ENCODE results near the gene ZFHX2.
"Not testable (repeated sequence)": the region's sequence is repeated elsewhere in the genome, so short reads cannot be mapped to it uniquely, and the experiment has no call there.

The ZFHX2 gene

DNA sequence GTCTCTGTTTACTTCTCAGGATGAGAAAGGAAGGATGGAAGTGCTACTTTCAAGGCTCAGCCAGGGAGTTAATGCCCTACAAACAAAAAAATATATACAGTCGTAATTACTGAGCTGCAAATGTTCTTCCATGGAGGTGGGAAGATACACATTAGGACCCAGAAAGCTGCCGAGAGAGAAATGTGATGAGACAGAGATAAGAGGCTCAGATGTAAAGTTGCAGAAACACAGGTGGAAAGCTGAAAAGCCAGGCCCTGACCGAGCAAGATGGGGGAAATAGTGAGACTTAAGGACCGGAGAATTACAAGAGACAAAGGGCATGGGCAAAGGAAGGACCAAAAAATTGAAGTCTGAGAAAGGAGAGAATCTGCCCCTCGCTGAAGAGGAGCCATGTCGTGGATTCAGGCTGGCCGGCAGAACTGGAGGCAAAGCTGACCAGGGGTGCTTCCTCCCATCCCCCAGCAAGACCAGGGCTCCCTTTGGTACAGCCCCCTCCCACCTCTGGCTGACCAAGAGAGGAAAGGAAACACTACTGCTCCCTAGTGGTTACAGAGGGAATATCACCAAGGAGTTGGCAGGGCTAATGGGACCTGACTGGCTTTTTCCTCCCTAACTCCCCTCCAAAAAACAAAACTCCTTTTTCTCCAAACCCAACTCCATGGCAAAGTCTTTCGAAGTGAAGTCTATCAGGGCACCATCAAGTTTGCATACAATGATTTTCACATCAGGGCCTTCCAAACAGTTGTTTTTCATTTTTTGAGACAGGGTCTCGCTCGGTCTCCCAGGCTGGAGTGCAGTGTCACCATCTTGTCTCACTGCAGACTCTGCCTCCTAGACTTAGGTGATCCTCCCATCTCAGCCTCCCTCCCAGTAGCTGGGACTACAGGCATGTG lies 12.1 kb downstream of the ZFHX2 start:
- DNase-seq (ENCODE audit: low spot score), result peak; percentile 39

DNA sequence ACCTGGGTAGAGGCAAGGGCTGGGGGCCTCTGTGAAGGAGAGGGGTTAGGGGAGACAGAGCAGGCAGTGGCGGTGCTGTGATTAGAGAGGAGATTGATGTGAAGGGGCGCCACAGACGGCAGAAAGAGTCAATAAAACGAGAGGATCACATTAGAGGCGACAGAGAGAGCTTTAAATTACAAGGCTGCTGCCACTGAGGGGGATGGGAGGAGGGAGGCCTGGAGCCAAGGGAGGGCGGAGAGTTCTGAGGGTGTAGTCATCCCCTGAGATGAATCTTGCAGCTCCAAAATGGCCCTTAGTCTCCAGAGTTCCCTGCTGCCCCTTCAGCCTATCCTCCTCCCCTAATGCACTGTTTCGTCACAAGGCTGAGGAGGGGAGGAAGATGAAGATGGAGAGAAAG lies 12.8 kb downstream of the ZFHX2 start:
- DNase-seq (ENCODE audit: low spot score), result no peak

DNA sequence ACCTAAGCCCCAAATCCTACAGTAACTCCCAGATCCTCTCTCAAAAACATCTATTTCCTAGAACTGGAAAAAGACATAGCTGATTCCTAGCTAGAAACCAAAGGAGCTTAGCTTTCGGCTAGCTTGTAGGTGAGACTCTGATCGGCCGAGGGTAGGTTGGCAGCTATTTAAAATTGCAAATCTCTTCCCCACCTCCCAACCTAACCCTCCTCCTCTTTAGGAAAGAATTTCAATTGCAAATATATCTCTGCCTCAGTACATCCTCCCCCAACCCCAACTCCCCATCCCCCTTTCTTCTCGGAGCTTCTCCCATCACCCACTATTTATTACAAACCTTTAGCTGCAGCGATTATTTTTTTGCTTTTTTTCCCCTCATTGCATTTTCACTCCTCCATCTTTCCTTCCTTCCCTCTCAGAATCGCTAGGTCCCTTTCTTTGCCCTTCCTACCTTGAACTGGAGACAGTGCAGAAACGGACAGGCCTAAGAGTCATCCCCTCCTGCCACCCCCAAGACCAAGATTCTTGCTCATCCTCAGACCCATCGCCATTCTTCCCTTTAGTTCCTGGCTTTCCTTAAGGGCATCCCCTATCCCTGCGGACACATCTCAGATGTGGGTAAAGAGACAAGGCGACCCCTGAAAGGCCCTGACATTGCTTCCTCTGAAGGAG lies 13.4 kb downstream of the ZFHX2 start:
- DNase-seq (ENCODE audit: low spot score), result no peak

DNA sequence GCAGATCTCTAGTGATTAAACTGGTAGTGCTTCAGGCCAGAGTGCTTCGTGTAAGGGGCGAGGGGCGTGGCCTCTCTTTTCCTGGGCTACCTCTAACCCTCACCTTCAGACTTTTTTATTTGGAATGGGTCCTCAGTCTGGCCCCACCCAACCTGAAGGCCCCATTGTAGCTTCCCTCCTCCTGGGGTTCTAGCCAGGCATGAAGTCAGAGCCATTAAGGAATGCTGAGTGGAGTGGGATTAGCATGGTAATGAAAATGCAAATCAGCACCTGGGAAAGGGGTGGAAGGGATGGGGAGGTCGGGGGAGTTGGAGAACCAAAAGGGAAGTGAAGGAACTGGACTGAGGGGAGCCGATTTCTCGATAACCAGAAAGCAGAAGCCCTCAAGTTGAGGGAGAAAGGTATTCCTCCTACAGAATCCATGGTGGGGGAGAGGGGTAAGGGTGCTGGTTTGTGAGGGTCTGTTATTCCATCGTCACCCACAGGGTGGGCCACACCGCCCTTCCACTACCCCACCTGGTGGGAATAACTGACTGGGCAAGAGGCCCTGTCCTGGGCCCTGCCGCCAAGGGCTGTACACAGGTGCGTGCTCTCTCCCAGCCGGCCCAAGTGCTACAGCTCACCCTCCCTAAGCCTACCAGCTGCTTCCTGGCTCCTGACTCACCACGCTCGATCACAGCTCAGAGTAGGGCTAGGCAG lies 14.1 kb downstream of the ZFHX2 start:
- DNase-seq (ENCODE audit: low spot score), result peak; percentile 54

DNA sequence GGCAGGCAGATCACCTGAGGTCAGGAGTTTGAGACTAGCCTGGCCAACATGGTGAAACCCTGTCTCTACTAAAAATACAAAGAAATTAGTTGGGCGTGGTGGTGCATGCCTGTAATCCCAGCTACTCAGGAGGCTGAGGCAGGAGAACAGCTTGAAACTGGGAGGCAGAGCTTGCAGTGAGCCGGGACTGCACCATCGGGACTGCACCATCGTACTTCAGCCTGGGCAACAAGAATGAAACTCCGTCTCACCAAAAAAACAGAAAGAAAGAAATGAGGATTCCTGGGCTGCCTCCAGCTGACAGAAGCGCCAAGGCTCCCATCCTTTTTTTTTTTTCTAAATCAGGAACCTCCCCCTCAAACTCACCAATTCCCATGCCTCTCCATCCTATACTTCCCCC lies 14.7 kb downstream of the ZFHX2 start:
- not testable (repeated sequence) for DNase-seq (ENCODE audit: low spot score)

DNA sequence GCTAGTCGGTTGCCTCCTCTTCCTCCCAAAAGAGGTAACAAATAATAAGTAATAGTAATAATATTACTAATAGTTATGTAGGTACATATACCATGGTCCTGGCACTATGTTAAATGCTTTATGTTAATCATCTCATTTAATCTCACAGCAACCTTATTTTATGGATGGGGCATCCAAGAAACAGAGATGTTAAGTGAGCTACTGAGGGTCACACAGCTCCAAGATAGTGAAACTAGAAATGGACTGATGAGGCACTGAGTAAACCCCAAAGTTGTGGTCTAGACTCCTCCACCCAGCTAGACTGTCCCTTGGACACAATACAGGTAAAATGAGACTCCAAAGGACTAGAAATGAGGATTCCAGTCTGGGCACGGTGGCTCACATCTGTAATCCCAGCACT lies 15.1 kb downstream of the ZFHX2 start:
- no peak for DNase-seq (ENCODE audit: low spot score)

DNA sequence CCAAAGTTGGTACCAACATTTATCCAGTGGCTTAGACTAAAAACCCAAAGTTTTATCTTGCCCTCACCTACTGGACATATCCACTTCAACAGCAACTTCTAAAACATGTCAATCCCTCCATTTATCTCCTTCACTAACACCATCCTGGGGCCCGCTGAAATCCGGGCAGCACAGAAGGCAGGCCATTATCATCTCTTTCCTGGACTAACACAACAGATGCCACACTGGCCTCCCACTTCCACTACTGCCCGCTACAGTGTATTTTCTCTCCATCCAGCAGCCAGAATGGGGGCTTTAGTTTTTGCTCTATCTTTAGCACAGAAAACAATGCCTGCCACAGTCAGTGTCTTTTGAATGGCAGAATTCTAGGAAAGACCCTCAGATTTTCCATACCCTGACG lies 15.6 kb downstream of the ZFHX2 start:
- DNase-seq (ENCODE audit: low spot score), result no peak

DNA sequence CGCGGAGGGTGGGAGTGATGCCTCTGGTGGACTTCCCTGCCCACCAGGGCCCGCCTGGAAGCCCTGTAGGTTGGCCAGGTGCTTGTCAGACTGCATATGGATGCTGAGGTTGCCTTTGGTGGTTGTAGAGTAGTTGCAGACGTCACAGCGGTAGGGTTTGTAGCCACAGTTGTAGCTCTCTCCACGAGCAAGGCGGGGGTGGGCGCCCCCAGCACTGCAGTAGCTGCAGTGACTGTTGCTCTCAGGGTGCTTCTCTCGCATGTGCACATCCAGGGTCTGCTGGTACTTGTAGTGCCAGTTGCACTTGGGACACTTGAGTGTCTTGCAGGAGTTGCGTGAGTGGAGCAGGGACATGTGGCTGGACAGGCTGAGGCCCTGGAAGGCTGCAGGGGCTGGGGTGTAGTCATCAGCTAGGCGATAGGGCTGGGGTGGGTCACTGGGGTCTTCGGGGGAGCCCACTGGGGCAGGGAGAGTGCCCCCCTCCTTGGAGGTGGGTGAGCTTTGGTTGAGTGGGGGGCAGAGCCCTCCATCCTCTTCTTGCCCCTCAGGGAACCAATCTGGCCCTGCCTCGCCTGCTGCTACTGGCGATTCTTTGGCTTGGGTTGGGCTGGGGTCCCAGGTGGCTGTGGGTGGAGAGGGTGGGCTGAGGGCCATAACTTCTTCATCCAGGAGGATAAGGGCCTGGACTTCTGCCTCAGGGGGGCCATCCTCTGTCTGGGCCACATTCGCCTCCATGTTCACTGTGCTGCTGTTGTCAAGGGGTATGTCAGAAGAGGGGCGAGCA lies 17.7 kb downstream of the ZFHX2 start:
- no peak for DNase-seq (ENCODE audit: low spot score)

DNA sequence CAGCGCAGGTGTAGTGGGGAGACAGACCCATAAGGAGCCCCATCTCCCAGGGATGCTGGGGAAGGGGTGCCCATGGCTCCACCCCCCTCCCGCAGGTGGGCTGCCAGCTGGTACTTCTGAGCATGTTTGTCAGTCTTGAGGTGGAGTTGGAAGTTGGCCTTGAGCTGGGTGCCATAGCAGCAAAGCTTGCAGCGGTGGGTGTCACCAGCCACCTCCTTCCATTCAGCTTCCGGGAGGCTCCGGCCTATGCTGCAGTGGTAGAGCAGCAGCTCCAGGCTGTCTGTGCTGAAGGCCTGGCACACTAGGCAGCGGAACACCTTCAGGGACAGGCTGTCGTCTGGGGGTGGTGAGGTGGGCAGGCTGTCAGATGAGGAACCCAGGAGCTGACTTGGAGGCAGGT lies 18.9 kb downstream of the ZFHX2 start:
- DNase-seq (ENCODE audit: low spot score), result no peak

DNA sequence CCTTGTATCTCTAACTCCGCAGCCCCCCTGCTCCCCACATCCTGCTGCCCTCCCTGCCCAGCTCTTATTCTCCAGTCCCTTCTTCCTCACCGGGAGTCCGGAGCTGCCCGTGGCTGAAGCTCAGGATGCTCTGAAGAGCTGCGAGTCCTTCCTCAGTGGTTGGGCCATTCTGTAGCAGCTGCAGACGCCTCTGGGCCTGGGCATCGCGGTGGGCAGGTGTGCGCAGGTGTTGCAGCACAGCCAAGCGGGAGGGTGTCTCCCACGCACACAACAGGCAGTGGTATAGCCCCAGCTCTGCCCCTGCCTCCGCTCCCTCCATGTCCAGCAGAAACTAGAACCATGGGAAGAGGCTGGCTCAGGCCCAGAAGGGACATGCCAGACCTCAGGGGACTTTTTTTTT lies 20.2 kb downstream of the ZFHX2 start:
- DNase-seq (ENCODE audit: low spot score), result no peak

DNA sequence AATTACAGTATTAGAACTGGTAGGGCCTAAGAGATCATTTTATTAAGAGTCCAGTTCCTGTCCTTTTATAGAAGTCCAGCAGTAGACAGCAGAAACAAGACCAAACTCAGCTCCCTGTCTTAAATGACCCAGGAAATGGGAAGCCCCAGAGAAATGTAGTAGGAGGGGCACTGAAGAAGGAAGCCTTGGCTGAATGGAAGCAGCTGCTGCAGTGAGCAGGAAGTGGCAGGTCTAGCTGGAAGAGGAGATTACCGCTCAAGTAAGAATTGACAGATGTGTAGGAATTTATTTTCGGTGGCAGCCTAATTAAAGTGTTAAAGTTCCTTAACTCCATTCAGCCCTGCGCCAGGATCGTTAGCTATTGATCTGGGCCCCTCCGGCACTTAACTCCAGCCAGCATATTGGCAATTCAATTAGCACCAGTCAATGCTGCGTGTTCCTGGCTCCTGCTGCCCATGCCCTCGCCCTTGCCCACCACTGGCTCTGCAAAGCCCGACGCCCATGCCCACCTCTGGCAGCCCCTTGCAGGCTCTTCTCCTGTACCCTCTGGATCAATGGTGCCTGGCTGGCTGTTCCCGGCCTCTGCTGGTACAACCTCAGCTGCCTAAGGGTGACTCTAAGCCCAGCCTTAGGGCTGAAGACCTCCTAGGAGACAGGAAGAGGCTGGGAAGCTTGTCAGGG lies 21.1 kb downstream of the ZFHX2 start:
- DNase-seq (ENCODE audit: low spot score), result no peak

DNA sequence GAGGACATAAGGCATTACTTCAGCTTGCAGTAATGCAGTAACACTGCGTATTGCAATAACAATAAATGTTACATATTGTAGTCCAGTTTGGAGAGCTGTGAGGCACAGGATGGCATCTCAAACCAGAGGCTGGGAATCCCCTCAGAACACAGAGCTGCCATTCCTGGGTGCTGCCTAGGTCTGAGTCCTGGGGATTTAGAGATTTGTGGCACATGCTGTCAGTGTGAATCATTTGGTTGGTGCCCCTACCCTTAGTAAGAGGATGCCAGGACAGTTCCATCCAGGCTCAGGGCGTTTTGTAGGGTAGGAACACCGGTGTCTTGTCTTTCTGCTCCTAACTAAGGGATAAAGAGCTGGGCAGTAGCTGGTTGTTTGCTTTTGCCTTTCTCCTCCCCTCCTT lies 22.5 kb downstream of the ZFHX2 start:
- DNase-seq (ENCODE audit: low spot score), result no peak

DNA sequence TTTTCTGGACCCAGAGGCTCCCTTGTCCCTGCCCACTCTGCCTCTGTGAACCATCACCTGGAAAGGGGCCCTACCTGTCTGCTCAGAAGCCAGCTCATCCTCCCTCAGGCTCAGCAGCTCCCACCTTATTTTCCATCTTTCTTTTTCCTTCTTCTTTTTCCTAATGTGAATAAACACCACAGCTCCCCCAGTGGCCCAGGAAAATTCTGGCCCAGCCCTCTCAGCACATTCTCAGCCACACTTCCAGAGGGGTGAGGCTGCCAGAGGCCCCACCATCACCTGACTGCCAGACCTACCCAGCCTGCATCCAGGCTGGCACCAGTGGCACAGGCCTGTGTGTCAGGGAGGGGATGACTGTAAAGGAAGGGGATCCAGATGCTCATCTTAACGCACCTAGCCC lies 23.0 kb downstream of the ZFHX2 start:
- no peak for DNase-seq (ENCODE audit: low spot score)

DNA sequence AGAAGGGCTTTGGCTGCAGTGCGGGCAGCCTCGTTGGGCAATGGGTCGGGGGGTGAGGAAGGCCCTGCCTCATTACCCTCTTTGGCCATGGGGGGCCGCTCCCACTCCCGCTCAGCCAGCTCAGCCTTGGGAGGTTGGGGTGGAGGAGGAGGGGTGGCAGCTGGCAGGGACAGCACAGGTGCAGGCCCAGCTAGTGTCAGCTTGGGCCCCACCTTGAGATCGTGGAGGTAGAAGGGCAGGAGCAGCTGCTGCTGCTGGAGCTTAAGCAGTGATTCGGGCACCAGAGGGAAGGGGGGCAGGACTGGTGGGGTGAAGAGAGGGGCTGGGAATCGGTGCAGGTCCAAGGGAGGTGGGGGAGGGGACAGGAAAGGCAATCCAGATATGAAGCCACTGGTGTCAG lies 26.0 kb downstream of the ZFHX2 start:
- no peak for DNase-seq (ENCODE audit: low spot score)

DNA sequence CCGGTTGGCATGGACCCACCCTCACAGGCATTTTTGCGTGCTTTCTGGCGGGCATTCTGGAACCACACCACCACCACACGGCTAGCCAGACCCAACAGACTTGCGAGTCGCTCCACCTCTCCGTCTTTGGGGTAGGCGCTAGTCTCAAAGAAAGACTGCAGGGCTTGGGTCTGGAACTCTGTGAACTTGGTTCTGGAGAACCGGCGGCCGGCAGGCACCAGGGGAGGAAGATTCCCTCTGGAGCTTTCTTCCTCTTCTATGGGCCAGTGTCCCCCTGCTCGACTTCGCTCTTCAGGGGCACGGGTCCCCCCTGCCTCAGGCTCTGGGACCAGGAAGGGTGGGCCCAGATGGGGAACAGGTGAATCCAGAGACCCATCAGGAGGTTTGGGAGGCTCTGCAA lies 26.6 kb downstream of the ZFHX2 start:
- no peak for DNase-seq (ENCODE audit: low spot score)

DNA sequence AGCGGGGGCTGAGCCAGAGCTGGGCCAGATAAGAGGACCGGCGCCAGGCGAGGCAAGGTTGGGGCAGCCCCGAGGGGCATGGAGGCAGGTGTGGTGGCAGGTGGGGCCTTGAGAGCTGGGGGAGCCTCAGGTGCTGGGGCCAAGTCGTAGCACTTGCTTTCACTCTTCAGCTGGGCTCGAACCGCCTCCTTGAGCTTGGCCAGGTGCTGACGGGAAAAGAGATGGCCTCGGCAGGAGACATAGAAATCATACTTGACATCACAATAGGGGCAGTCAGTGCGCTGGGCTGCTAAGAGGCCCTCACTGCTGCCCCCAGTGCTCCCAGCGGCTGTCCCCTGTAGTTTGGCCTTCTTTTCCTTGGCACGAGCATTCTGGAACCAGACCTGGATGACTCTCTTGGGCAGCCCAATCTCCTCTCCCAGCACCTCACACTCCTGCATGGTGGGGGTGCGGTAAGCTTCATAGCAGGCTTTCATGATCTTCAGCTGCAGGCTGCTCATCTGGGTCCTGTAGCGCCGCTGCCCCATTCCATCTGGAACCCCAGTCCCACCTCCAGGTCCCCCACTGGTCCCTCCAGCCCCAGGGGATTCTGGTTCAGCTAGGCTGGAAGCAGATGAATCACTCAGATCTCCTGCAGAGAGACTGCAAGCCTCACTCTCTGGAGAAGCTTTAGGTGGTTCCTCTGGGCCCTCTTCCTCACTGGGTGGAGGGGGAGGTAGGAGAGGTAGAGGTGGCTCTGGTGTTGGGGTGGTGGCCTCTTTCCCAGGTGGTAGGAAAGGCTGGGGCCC lies 28.1 kb downstream of the ZFHX2 start:
- DNase-seq (ENCODE audit: low spot score), result no peak

DNA sequence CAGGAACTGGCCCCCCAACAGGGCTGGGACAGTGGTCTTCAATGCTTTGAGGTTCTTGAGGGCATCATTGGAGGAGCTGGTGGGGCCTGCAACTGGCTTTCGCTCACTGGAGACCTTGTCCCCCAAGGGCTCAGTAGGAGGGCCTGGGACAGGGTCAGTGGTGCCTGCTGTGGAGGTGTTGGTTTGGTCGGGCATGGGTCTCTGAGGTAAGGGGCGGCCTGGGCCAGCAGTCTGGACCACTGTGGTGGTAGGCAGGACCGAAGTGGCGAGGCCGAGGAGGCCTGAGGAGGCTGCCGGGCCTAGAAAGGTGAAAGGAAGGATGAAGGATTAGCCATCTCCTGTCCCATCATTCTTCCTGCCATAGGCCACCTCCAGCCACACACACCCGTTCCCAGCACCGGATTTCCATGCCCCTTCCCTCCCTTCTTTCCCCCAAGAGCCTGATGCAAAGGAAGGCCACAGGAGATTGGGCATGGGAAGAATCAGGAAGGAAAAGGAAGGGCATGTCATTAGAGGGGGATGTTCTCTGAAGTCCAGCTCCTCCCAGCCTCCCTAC lies 28.8 kb downstream of the ZFHX2 start:
- no peak for DNase-seq (ENCODE audit: low spot score)

DNA sequence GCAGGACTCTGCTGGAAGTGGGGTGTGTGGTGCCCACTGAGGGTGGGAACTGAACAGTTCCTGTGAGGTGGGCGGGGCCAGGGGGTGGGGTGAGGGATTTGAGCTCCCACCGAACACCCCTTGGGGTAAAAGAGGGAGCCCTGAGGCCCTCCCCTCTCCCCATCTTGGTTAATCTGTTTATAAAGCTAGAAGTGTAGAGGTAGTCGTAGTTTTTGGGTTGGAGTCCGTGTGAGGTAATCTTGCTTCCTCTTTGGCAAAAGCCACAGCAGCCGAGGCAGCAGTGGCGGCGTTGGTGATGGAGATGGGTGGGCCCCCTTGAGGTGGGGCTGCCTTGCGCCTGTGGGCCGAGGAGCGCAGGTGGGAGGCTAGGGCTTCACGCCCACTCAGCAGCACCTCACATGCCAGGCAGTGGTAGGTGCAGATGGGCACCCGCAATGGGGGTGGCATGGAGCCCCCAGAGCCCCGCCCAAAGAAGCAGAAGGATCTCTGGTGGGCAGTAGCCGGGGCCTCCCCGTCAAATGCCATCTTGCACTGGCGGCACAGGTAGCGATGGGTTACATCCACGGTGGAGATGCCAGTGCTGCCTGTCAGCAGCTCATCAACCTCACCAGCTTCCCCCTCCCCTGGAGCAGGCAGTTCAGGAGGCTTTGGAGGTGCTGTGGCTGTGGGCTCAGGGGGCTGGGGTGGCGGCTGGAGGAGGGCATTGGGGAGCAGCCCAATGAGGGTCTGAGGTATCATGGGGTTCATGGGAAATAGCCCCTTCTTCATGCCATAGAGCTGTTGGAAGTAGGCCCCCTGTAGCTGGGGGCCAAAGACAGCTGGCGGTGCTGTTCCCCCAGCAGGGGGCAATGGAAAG lies 29.6 kb downstream of the ZFHX2 start:
- DNase-seq (ENCODE audit: low spot score), result no peak

DNA sequence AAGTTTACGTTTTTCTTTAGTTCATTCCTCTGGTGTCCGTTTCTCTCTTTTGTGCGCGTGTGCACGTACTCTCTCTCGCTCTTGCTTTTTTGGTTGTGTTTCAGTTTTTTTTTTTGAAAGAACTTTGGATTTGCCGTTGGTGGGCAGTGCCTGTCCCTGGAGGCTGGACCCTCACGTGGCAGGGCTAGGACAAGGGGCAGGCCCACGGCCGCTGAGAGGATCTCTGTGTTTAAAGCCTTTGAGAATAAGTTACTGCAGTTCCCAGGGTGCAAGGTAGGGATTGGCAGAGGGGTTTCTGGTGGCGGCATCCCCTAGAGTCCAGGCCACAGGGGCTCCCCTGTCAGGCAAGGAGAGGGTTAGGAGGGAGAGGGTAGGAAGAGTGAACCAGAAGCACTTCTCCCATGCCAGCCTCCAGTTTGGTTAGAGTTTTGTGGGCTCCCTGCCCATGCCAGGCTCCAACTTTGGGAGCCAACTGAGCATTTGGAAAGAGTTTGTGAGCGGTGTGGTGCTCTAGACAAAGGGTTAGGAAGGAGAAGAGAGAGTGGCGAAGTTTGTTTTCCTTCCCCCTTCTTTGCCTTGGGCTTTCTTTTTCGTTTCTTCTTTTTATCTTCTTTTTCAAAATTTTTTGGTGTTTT lies 30.5 kb downstream of the ZFHX2 start:
- no peak for DNase-seq (ENCODE audit: low spot score)
